ENCODE results near the gene CDC5L.

DNA sequence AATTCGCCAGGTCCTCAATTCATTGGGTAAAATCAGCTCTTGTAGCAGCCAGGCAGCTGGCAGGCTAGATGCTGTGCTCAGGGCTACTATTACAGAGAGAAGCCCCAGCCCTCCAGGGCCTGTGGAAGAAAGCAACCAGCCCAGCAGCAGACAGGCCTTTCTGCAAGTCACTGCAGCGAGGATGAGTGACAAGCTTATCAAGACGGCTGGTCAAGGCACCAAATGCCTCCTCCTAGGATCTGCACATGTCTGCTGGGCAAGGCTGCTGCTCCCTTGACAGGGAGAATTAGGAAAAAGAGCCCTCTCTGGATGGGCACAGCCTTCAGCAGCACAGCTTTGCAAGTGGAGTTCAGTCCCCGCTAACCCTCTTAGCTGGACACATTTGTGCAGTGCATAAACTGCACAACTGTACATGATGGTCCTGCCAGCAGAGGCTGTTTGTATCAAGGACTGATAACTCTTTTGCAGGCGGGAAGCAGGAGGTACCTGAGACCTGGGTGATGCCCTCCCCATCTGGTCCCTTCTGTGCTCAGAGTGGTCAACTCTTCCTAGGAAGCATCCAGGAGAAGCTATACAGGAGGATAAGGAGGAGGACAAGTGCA is 89.9 kb downstream of the CDC5L start:
- TF ChIP-seq, protein P1, sequence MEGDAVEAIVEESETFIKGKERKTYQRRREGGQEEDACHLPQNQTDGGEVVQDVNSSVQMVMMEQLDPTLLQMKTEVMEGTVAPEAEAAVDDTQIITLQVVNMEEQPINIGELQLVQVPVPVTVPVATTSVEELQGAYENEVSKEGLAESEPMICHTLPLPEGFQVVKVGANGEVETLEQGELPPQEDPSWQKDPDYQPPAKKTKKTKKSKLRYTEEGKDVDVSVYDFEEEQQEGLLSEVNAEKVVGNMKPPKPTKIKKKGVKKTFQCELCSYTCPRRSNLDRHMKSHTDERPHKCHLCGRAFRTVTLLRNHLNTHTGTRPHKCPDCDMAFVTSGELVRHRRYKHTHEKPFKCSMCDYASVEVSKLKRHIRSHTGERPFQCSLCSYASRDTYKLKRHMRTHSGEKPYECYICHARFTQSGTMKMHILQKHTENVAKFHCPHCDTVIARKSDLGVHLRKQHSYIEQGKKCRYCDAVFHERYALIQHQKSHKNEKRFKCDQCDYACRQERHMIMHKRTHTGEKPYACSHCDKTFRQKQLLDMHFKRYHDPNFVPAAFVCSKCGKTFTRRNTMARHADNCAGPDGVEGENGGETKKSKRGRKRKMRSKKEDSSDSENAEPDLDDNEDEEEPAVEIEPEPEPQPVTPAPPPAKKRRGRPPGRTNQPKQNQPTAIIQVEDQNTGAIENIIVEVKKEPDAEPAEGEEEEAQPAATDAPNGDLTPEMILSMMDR (conservative IDR thresholded peaks at IDR 0.05 in 1 of 2, IDR thresholded peaks at IDR 0.05 in 1 of 2; ENCODE audit: extremely low read depth in 1 of 2, insufficient read depth in 1 of 2, low read depth in 1 of 2, low read length in 2 of 2) = no peak
- no peak for TF ChIP-seq EZH2 (IDR thresholded peaks at IDR 0.05; ENCODE audit: borderline replicate concordance, low read length)

All from mammary epithelial cell (primary cell).